IPS-11a (cell line): Measurements from ENCODE around the gene SLC22A3.

Source experiments
- H3K4me3 ChIP-seq: one replicate; pipeline ENCODE4 v1.5.1; 2013; ENCODE audit warnings: low read depth, low read length, control low read depth

The SLC22A3 gene

DNA sequence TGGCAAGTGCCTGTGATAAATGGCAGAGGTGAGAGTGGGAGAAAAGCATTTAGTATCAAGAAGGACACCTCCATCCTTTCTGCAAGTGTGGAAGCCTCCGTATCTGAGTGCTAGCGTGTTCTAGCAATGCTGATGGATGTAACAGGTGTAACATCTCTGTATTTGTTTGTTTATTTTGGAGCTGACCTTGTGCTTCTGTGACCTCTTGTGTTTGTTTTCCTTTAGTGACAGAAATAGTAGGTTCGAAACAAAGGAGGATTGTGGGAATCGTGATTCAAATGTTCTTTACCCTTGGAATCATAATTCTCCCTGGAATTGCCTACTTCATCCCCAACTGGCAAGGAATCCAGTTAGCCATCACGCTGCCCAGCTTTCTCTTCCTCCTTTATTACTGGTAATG lies 60.4 kb downstream of the SLC22A3 start:
- no peak overlapping the region for H3K4me3 ChIP-seq

DNA sequence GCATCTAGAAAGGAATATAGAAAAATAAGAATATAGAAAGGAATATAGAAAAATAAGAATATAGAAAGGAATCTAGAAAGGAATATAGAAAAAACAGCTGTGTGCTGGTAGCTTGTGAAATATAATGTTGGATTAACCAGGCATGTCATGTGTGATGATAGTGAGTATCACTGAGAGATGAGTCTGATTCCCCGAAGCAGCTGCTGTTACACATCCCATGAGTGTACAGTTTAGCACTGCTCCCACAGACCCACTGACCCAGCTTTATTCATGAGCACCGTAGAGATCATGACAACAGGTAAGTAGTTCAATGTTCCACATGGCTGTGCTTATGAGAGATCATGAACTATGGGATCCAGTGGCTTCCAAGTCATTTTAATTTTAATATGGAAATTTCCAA lies 64.8 kb downstream of the SLC22A3 start:
- H3K4me3 ChIP-seq, result no peak overlapping the region

DNA sequence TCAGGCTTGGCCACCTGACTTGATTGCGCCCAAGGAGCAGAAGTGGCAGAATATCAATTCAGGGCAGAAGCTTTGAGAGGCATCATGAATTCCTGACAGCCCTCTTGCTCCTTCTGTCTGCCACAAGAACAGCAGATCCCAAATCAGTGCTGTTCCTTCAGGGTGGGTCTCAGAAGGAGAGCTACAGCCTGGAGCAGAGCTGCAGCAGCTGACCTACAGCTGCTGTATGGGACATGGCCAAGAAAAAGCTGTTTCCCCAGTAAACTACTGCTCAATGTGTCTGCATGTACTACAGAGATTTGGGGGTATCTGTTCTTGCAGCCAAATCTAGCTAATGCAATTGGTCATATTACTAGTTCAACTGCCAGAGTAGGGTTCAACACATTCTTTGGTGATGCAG lies 69.0 kb downstream of the SLC22A3 start:
- H3K4me3 ChIP-seq, result no peak overlapping the region

DNA sequence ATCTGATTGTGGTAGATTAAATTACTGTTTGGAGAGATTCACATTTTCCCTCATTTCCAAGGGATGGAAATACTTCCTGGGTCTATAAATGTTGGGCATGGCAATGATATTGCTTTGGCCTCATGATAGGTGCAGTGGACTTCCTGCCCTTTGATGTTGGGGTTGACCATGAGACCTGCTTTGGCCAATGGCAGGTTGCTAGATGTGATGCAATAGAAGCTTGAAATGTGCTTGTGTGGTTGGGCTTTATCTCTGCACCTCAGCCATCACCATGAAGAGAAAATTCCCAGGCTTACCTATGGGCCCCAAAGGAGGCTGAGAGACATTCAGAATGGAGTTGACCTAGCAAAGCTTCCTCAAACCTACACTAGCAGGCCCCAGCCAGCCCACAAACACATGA lies 69.4 kb downstream of the SLC22A3 start:
- no peak overlapping the region for H3K4me3 ChIP-seq

DNA sequence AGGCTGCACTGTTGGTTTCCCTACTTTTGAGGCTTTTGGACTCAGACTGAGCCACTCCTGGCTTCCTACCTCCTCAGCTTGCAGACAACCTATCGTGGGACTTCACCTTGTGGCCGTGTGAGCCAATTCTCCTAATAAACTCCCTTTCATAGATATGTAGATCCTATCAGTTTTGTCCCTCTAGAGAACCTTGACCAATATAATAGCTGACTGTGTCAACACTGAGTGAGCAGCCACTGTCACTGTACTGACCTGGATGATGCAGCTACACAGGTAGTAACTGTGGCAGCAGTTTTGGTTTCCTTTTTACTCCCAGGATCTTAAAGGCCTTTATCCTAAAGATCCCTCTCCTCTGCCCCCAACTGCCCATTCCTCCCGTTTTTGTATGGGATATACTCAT lies 70.2 kb downstream of the SLC22A3 start:
- no peak overlapping the region for H3K4me3 ChIP-seq

DNA sequence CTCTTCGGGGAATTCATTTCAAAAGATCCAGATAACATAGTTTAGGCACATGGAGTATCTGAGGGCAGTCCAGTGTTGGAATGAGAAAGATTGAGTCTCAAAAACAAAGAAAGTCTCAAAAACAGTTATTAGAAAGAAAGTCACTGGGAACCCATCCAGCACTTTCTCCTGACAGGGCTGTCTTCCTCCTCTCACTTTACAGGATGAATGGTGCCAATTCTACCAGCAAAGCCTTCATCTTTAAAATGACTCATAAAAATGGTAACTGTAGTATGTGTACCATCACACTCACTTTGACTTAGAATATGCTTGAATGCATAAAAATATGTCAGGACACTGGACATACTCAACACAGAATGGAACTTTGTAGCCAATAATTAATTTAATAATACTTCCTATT lies 71.3 kb downstream of the SLC22A3 start:
- no peak overlapping the region for H3K4me3 ChIP-seq

DNA sequence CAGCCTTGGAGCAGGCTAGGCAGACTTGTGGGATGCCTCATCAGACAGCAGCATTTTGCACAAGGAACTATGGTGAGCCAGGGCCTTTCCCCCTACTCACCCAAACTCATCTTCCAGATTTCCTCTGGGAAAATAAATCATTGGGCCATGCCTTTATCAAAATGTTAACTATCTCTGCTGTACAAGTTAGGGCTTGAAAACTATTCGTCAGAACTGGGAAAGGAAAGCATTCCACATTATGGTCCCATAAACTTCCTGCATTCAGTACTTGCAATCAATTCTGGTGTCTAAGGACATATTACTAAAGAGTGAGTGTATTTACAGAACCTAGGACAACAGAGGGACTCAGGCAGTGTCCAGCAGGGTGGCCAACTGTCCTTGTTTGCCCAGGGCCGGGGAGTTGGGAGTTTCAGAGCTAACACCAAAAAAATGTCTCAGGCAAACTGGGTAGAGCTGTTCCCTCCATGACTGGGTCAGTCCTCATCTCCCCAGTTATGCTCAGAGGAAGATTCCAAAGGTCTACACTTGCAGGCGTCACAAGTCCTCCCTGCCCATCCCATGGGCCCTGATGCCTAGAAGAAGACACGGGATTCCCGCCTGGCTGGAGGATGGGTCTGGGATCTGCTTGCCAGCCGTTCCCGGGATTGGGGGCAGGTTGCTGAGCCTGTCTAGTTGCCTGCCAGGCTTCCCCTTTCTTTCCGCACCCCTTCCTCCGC lies 72.2 kb downstream of the SLC22A3 start:
- H3K4me3 ChIP-seq, result no peak overlapping the region

DNA sequence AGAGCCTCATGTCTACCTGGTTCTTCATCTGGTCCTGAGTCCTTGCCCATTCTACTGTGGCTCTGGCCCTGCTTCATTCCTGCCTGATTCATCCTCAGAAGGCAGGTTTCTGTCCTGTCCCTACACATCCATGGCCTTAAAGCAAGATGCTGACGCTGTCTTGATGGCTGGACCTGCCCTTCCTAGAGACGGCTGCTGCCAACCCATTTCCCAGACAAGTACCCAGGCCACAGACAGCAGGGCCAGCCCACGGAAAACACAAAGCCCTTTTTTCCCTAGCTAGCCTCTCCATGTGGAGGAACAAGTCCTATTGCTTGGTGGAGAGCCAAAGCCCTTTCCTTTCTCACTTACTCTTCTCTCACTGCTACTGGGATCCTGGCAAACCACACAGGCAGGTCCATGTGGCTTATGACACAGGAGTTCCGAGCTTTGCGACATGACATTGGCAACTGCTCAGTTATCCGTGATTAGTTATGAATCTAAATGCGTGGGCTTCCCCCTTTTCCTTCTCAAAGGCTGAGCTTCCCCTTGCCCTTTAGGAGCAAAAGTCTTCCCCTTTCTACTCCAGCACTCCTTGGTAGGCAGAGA lies 72.9 kb downstream of the SLC22A3 start:
- no peak overlapping the region for H3K4me3 ChIP-seq

DNA sequence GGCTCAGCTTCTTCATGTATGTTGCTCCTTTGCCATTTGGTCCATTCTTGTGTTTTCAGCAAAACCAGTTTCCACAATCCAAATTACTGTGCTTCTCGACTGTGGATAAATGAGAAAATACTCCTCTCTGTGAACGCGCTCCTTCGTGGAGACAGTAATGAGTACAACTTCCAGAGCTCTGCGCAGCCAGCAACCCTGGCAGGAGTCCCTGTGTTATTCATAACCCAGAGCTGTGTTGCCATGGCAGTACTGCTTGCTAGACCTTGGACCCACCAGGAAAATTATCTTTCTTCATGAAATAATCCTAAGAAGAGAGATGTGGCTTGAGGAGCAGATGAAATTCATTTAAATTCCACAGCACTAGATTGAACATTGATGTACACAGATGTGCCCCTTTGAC lies 73.7 kb downstream of the SLC22A3 start:
- no peak overlapping the region for H3K4me3 ChIP-seq

DNA sequence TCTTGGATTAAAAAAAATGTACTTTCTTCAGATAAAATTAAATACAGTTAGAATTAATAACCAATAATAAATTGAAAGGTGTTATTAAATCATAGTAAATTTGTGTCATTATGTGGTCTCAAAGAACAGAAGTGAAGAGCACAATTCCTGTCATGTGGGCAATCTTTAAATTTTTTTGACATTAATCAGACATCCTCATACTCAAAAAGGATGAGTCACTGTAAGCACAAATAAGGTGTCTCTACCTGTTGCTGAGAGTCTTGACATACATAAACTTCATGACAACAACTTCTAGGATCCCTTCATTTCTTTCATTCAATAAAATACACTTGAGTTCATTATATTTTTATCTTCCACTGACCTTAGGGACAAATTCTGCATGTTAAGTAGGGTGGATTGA lies 76.1 kb downstream of the SLC22A3 start:
- no peak overlapping the region for H3K4me3 ChIP-seq

DNA sequence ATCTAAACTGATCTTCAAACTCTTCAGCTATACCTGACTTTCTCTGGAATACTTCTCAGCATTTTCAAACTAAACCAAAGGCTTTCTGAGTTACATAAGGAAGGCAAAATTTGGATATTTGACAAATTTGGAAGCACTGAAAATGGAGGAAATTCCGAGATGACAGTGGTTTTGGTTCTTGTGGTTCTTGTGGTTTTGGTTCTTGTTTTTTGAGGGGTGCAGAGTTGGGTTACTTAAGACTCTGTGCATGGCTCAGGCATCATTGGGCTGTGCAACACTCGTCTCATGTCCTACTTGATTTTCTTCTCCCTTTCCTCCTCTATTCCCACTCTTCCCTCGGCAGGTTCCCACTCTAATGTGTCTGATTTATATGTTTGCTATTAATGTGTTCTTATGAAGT lies 78.0 kb downstream of the SLC22A3 start:
- H3K4me3 ChIP-seq, result no peak overlapping the region

DNA sequence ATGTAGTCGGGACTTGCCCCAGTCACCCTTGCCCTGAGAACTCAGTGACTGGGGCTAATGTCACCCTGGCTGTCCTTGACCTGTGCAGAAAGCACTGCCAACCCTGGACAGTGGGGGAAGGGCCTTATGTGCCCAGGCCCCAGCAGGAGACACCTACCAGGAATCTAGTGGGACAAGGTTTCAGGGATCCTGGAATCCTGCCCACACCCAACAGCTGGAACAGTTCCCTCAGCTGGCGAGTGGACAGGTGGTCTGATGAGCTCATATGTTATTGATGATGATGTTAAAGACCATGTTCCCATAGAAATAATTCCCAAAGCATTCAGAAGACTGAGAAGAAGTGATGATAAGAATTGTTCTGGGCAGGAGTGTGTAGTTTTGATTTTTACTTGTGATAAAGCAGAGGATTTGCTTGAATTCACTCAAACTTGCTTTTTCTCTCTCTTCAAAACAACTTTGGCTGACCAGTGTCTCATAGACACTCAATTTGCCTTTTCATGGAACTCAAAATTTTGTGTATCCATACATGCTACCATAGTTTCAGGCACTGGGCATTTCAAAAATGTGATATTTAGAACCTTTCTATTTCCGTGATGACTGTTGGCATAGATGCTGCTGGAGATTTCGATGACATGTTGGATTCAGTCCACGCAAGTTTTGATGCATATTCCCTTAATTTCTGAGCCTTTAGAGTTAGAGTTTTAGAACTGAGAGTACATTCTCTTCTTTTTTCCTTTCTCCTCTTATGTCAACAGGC lies 79.3 kb downstream of the SLC22A3 start:
- no peak overlapping the region for H3K4me3 ChIP-seq

DNA sequence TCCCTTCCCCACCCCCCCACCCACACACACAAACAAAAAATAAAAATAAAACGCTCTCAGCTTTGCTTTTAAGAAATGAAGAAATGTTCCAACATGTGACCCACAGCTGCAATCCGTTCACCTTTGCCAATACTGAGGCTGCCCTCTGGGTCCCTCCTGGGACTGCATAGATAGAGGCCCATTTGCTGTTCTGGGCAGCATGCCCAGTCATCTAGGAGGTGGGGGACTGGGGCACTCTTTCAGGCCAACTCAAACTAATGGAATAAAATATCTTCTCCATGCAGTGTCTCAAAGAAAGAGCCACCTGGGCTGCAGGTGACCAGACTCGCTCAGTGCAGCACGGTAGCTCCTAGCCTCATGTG lies 79.9 kb downstream of the SLC22A3 start:
- H3K4me3 ChIP-seq, result no peak overlapping the region

DNA sequence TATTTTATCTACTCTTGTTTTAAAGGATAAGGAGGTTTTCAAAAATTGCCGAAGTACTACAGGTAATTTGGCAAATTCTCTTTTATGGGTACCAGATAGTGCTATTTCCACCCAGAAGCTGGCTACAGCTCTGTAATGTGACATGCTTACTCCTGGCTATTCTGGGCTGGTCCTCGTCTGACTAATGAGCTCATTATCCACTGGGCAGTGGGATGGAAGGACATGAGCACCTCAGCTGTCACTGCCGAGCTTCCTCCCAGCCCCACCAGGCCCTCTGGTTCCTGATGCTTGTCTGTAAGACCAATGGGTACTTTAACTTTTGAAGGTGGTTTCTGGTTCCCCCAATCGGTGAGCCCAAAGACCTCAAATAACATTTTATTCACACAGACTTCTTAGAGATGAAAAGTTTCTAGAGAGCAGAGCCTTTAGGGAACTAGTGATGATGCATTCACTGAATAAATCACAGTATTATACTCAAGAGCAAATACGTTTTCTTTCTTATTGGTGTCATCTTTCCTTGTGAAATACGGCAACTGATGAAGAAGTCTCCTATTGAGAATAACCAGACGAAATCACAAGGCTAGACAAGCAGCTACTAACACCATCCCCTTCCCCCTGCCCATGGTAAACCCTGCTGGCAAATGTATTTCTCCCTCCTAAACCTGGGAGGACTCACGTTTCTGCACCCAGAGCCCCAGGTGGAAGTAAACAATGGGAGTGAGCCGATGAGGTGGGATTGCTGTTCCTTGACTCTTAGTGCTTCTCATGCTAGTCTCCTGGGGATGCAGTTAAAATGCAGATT lies 80.8 kb downstream of the SLC22A3 start:
- H3K4me3 ChIP-seq, result no peak overlapping the region

DNA sequence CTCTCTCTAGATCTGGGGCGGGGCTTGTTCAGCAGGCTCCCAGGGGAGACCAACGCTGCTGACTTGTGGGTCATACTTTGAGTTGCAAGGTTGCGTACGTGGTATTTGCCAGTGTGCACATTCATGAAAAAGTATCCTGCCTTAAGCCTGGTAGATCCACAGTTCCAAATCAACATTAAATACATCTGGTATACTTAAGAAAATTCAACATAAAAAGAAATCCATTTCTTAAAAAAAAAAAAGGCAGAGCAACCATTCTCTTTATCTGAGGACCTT lies 81.4 kb downstream of the SLC22A3 start:
- H3K4me3 ChIP-seq, result no peak overlapping the region

DNA sequence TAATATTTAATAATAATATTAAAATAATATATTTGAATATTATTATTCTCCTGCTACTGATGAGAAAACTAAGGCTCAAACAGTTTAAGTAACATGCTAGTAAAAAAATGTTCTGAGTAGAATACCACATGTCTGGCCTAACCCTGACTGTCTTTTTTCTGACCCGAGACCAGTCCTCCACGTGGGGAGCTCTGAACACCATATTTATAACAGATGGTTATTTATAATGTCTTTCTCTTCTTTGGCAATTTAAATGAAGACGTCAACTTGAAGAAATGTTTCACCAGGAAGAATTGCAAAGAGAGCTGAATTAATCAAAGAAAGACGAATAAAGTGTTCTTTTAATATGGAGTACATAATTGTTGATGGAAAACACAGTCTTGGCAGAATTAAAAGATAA lies 82.0 kb downstream of the SLC22A3 start:
- no peak overlapping the region for H3K4me3 ChIP-seq

DNA sequence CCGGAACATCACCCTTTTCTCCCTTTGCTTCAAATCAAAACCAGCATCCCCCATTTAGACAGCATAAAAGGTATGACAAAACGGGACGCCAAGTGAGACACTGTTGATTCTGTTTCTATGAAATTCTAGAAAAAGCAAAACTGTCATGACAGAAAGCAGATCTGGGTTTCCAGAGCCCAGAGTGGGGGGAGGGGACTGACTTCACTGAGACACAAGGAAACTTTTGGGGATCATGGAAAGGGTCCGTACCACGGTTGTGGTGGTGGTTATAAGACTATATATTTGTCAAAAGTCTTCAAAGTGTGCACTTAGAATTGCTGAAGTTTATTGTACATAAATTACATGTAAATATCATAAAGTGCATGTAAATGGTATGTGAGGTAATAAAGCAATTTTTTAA lies 82.6 kb downstream of the SLC22A3 start:
- no peak overlapping the region for H3K4me3 ChIP-seq

DNA sequence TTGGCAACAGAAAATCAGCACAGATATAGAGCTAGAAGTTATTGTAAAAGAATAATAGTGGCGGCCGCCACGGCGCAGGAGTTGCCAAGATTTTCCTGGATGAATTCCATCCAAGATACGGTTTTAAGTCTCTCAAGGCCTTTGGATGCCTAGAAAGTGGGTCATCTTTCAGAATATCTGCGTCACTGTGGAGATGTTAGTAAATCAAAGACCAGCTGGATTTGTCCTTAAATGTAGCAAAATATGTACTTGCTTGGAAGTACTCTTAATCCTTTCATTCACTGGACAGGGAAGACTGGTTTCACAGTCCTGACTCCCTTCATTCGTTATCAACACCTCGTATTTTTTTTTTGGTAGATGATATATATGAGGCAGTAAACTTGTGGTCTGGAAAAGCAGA lies 83.0 kb downstream of the SLC22A3 start:
- no peak overlapping the region for H3K4me3 ChIP-seq

DNA sequence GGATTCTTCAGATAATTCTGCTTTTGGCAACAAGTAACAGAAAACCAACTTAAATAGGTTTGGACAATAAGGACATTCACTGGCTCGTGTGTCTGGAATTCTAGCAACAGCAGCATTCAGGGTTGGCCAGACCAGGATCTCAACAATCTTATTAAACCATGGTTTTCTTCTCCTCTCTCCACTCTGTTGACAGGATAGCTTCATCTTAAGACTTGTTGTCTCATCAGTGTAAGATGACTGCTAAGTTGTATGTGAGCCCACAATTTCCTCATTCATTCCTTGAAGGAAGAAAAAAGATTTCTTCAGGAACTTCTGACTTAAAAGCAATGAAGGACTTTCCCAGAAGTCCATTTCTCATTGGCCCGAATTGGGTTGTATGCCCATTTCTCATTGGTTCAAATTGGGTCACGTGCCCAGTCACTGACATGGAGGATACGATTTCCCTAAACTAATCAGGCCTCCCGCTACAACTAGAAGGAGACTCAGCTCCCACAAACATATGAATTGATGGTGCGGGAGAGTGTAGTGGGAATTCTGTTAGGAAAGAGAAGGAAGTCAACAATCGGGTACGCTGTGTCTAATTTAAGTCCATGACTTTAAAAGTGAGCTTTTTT lies 83.7 kb downstream of the SLC22A3 start:
- no peak overlapping the region for H3K4me3 ChIP-seq

DNA sequence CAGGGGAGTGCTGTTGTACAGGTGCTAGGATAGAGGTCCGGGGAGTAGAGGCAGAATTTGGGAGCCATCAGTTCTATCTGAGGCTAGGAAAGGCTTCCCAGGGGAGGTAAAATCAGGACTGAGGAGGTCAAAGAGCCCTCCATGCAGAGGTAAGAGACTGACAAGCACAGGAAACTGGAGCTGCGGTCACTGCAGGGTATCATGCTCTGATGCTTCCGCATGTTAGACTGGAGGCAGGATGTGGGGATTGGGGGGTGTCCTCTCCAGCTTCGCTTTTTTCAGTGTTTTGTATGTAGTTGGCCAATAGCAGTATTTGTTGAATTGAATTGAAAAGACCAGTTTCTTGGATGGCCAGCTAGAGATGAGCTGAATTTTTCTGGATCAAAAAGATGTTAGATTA lies 87.8 kb downstream of the SLC22A3 start:
- H3K4me3 ChIP-seq, result no peak overlapping the region

DNA sequence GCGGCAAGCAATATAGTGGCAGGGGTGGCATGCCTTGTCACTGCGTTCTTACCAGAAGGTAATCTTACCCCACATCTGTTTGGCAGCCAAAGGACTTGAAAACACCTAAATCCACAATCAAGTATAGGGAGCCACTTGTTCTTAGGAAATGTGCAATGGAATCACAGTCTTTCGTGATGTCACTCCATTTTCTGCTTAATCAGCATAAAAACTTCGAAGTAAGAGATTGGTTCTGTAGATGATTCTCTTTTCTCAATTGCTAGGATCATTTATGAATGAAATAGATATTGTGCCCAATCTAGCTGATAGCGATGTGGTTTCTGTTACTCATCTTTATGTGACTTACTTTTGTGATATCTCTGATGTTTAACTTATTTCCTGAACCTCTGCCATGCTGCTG lies 89.0 kb downstream of the SLC22A3 start:
- no peak overlapping the region for H3K4me3 ChIP-seq
